ENCODE data around the gene STARD7.

DNA sequence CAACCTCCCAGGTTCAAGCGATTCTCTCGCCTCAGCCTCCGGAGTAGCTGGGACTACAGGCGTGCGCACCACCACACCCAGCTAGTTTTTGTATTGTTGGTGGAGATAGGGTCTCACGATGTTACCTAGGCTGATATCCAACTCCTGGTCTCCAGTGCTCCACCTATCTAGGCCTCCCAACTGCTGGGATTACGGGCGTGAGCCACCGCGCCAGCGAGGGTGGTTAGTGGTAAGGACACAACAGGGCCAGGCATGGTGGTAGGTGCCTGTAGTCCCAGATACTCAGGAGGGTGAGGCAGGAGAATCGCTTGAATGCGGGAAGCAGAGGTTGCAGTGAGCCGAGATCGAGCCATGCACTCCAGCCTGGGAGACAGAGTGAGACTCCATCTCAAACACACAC, 36.8 kb downstream of the STARD7 start:
- TF ChIP-seq, protein P1, sequence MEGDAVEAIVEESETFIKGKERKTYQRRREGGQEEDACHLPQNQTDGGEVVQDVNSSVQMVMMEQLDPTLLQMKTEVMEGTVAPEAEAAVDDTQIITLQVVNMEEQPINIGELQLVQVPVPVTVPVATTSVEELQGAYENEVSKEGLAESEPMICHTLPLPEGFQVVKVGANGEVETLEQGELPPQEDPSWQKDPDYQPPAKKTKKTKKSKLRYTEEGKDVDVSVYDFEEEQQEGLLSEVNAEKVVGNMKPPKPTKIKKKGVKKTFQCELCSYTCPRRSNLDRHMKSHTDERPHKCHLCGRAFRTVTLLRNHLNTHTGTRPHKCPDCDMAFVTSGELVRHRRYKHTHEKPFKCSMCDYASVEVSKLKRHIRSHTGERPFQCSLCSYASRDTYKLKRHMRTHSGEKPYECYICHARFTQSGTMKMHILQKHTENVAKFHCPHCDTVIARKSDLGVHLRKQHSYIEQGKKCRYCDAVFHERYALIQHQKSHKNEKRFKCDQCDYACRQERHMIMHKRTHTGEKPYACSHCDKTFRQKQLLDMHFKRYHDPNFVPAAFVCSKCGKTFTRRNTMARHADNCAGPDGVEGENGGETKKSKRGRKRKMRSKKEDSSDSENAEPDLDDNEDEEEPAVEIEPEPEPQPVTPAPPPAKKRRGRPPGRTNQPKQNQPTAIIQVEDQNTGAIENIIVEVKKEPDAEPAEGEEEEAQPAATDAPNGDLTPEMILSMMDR (conservative IDR thresholded peaks at IDR 0.05): no peak
- no peak for TF ChIP-seq ZFX (IDR thresholded peaks at IDR 0.05)

All from C4-2B (cell line).